Sigmoid colon (tissue), 4 donors: ENCODE measurements around the gene RBFOX2.

ENCODE experiments used
- EP300 ChIP-seq, 4 donors: sonication (generic); formaldehyde crosslinking; IDR thresholded peaks; one replicate each; pipeline ENCODE4 v1.6.1; 2017; ENCODE audit warnings: antibody characterized with exemption in 4 of 4
- POLR2A ChIP-seq, 2 donors: fragments of 450-650 bp; IDR thresholded peaks; one replicate each; pipeline ENCODE4 v1.6.1; 2016; ENCODE audit warnings: antibody characterized with exemption in 2 of 2, mild to moderate bottlenecking in 2 of 2, moderate library complexity in 2 of 2
- POLR2AphosphoS5 ChIP-seq, 4 donors: sonication (generic); formaldehyde crosslinking; IDR thresholded peaks; one replicate each; pipeline ENCODE4 v1.6.1; 2017; ENCODE audit warnings: antibody characterized with exemption in 4 of 4
- TF ChIP-seq, protein P1 (sequence below), 4 experiments: fragments of 450-650 bp in 3 of 4; fragments of 200-600 bp in 1 of 4; IDR thresholded peaks; one replicate each; pipeline ENCODE4 v1.5.1; 2016 to 2019; ENCODE audit warnings: antibody characterized with exemption in 4 of 4, mild to moderate bottlenecking in 3 of 4, moderate library complexity in 2 of 4

DNA sequence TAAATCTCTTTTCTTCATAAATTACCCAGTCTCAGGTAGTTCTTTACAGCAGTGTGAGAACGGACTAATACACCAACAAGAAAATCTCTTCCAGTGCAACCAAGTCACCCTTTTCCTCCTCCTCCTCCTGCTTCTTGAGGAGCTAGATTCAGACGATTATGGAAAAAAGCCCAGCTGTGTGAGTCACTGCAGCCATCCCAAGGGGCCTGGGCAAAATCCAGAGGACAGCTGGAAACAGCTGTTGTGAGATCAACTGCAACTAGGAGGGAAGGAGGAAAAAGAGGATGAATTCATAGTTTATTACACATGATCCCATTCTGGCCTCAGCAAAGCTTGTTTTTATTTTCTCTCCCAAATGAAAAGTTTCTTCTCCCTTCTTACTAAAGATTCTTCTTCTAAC is 32.9 kb downstream of the RBFOX2 start:
- peak in 2 of 4 donors; percentile 16 to 21 for TF ChIP-seq EP300 (IDR thresholded peaks at IDR 0.05)
- TF ChIP-seq, protein P1, sequence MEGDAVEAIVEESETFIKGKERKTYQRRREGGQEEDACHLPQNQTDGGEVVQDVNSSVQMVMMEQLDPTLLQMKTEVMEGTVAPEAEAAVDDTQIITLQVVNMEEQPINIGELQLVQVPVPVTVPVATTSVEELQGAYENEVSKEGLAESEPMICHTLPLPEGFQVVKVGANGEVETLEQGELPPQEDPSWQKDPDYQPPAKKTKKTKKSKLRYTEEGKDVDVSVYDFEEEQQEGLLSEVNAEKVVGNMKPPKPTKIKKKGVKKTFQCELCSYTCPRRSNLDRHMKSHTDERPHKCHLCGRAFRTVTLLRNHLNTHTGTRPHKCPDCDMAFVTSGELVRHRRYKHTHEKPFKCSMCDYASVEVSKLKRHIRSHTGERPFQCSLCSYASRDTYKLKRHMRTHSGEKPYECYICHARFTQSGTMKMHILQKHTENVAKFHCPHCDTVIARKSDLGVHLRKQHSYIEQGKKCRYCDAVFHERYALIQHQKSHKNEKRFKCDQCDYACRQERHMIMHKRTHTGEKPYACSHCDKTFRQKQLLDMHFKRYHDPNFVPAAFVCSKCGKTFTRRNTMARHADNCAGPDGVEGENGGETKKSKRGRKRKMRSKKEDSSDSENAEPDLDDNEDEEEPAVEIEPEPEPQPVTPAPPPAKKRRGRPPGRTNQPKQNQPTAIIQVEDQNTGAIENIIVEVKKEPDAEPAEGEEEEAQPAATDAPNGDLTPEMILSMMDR (IDR thresholded peaks at IDR 0.05), result no peak
- no peak for TF ChIP-seq POLR2A (IDR thresholded peaks at IDR 0.05)
- TF ChIP-seq POLR2AphosphoS5 (IDR thresholded peaks at IDR 0.05), result peak; percentile 85 to 88 (median 87)
